Measurements from ENCODE around the gene PCCB.

GRCh38 chr3:136297826-136298225, 47.7 kb downstream of the PCCB start:
- TF ChIP-seq GATA2 (IDR thresholded peaks at IDR 0.05; ENCODE audit: low read depth, low read length): no peak
- no peak for TF ChIP-seq GATA3 (IDR thresholded peaks at IDR 0.05; ENCODE audit: low read depth, low read length)
